Measurements from ENCODE around the gene NDST3. TPM values are rescaled to one million over a fixed set of nuclear protein-coding genes. Genes with fewer than 3 reads are reported as not detected.

Gene NDST3
- total and polyA plus RNA-seq, 12 donors: 0.10 to 0.70 (median 0.35) TPM; not detected in 3

DNA sequence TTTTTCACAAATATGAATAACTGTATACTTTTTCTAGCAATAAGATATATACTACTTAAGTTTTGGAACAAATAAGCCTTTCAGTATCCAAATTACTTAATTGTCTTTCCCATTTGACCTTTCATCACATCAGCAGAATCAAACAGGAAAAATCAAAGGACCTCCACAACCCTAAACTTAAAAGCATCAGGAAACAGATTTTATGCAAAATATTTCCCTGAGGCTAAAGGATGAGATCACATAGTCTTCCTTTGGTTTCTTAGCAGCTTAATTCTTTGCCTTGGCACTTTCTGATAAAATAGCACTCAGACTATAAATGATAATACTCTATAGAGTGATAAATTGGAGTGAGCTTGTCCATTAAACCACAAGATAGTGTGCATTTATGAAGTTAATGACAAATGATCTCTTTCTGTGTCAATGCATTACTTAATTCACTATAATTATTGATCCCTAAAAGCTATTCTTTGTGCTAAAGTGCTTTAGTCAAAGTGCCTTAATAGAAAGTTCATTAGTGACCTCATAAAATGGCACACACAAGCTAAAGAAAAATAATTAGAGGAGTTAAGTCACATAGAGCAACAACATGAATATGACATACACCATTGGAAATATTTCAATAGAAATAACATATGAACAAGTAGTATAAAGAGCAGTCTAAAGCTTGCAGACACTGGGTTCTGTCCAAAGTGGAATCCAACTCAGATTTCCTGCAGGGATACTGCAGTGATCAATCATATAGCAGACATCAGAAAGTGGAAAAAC is 15.7 kb upstream of the NDST3 start:
- no peak for TF ChIP-seq POLR2A (IDR thresholded peaks at IDR 0.05)
- TF ChIP-seq, protein P1, sequence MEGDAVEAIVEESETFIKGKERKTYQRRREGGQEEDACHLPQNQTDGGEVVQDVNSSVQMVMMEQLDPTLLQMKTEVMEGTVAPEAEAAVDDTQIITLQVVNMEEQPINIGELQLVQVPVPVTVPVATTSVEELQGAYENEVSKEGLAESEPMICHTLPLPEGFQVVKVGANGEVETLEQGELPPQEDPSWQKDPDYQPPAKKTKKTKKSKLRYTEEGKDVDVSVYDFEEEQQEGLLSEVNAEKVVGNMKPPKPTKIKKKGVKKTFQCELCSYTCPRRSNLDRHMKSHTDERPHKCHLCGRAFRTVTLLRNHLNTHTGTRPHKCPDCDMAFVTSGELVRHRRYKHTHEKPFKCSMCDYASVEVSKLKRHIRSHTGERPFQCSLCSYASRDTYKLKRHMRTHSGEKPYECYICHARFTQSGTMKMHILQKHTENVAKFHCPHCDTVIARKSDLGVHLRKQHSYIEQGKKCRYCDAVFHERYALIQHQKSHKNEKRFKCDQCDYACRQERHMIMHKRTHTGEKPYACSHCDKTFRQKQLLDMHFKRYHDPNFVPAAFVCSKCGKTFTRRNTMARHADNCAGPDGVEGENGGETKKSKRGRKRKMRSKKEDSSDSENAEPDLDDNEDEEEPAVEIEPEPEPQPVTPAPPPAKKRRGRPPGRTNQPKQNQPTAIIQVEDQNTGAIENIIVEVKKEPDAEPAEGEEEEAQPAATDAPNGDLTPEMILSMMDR (IDR thresholded peaks at IDR 0.05): no peak
- Histone ChIP-seq H3K9me3 (replicated peaks in 1 of 3) (no peaks in the 10 kb centered on the region), H3K27ac (no peak overlapping the region), H3K36me3 (replicated peaks in 1 of 2) (no peaks in the 10 kb centered on the region), H3K4me1 (replicated peaks in 1 of 2) (no peaks in the 10 kb centered on the region), H3K27me3 (no peaks in the 10 kb centered on the region), H3K4me3 (no peak overlapping the region)
- DNase-seq: no peak
- intact Hi-C loops (cut with DNase I): no loop called here

DNA sequence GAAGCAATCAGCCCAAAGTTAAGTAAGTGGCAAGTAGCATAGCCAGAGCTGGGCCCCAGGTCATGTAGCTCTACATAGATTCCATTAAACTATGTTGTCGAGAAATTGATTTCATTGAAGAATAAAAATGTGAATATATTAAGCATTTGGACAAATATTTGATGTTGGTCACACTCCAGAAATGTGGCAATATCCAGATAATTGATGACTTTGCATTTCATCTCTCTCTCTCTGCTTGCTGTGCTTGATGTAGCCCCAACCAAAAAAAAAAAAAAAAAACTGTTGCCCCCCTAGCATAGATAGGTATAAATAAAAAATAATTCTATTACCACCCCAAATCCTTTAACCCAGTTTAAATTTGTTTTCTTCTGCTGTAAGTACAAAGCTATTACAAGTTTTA is 7.5 kb upstream of the NDST3 start:
- no peaks in the 10 kb centered on the region for H3K27me3 ChIP-seq
- H3K9me3 ChIP-seq (replicated peaks in 1 of 3): no peaks in the 10 kb centered on the region
- H3K4me1 ChIP-seq (replicated peaks in 1 of 2): no peaks in the 10 kb centered on the region
- WGBS, 4 donors: 49 to 72% (median 67%) methylated on average over 1 of the region's 1 CpG
- no peak for TF ChIP-seq POLR2A (IDR thresholded peaks at IDR 0.05)
- no peak overlapping the region for H3K27ac ChIP-seq
- H3K4me3 ChIP-seq: no peak overlapping the region
- intact Hi-C loops (cut with DNase I): no loop called here
- H3K36me3 ChIP-seq (replicated peaks in 1 of 2): no peaks in the 10 kb centered on the region
- no peak for DNase-seq

DNA sequence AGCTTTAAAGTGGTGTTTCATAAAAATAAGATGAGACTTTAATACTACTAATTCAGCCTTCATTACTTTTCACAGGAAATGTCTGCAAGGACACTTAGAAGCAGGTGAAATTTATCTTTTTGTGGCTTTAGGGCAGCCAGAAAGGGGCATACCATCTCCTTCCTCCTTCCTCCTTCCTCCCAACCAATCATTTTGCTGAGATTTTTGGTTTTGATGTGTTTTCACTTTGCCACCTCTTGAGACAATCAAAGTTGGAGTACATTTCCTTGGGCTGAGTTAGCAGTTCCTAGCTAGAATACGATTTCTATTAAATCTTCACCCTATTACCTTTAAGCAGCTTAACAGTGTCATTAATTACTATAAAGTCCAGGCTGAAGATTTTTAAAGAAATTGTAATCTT is 5.1 kb upstream of the NDST3 start:
- Histone ChIP-seq H3K36me3 (replicated peaks in 1 of 2) (no peaks in the 10 kb centered on the region), H3K9me3 (replicated peaks in 1 of 3) (no peaks in the 10 kb centered on the region), H3K4me3 (no peak overlapping the region), H3K27me3 (peaks cover 12% of the 10 kb centered on the region), H3K27ac (no peak overlapping the region), H3K4me1 (replicated peaks in 1 of 2) (peaks cover 3 to 4% of the 10 kb centered on the region in 2 donors)
- no peak for TF ChIP-seq POLR2A (IDR thresholded peaks at IDR 0.05)
- TF ChIP-seq, protein P1 (IDR thresholded peaks at IDR 0.05): no peak
- 58 to 79% (median 69%) methylated on average over 1 of the region's 1 CpG for WGBS, 4 donors
- intact Hi-C loops (cut with DNase I): no loop called here
- DNase-seq: no peak

DNA sequence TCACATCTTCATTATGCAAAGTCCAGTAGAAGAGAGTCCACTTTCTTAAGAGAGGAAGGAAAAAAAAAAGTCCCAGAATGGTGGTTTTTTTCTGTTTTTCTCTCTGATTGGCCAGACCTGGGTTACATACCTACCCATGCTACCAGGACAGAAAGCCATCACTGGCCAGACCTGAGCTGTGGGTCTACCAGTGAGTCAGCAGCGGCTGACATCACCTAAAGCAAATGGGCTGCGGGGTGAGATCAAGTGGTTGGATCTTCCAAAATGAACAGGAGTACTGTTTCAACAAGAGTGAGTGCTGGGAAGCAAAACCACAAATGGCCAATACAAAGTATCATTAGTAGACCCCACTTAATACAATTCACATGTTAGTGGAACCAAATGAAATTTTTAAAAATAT is 1.6 kb upstream of the NDST3 start:
- TF ChIP-seq POLR2A (IDR thresholded peaks at IDR 0.05): no peak
- TF ChIP-seq, protein P1 (IDR thresholded peaks at IDR 0.05): no peak
- H3K27me3 ChIP-seq: peaks cover 28% of the 10 kb centered on the region

More for the DNA sequence above, 1.6 kb upstream of the NDST3 start:
- Histone ChIP-seq H3K9me3 (replicated peaks in 1 of 3) (no peaks in the 10 kb centered on the region), H3K4me3 (no peak overlapping the region), H3K27ac (no peak overlapping the region), H3K36me3 (replicated peaks in 1 of 2) (no peaks in the 10 kb centered on the region), H3K4me1 (replicated peaks in 1 of 2) (peaks cover 3 to 4% of the 10 kb centered on the region in 2 donors)
- intact Hi-C loops (cut with DNase I): no loop called here
- 72 to 81% (median 76%) methylated on average over 2 of the region's 2 CpGs for WGBS, 4 donors
- DNase-seq: no peak

All from adrenal gland (tissue), 12 donors.